ENCODE results near the gene SRSF1.

- no peak for TF ChIP-seq POLR2A (IDR thresholded peaks at IDR 0.05; ENCODE audit: low read length)
- no peak for TF ChIP-seq GATA1 (IDR thresholded peaks at IDR 0.05; ENCODE audit: low read depth, low read length)
These were observed 53.2 kb downstream of the SRSF1 start for GRCh38 chr17:57953705-57954396.
